Measurements from ENCODE around the gene ZC3H12C. TPM values are rescaled to one million over a fixed set of nuclear protein-coding genes. Genes with fewer than 3 reads are reported as not detected.

ZC3H12C gene
- total and polyA plus RNA-seq, 8 donors = 1.5 to 9.5 (median 4.1) TPM

GRCh38 chr11:110126936-110127335, 33.7 kb downstream of the ZC3H12C start:
- Histone ChIP-seq H3K27ac (no peak overlapping the region), H3K27me3 (no peaks in the 10 kb centered on the region), H3K4me1 (no peaks in the 10 kb centered on the region), H3K9me3 (no peaks in the 10 kb centered on the region), H3K4me3 (no peak overlapping the region), H3K36me3 (no peaks in the 10 kb centered on the region)
- no peak for TF ChIP-seq CTCF (IDR thresholded peaks at IDR 0.05)
- no peak for DNase-seq
- intact Hi-C loops (cut with DNase I) = no loop called here
- 89 to 90% methylated on average over 4 of the region's 4 CpGs for WGBS, 2 donors
- ATAC-seq = no peak
- FAIRE-seq = no peak

- DNase-seq (no peak), FAIRE-seq (no peak), ATAC-seq (no peak)
- Histone ChIP-seq H3K9me3 (no peaks in the 10 kb centered on the region), H3K4me3 (no peak overlapping the region), H3K4me1 (no peaks in the 10 kb centered on the region), H3K27ac (no peak overlapping the region), H3K36me3 (no peaks in the 10 kb centered on the region), H3K27me3 (no peaks in the 10 kb centered on the region)
- no peak for TF ChIP-seq CTCF (IDR thresholded peaks at IDR 0.05)
- WGBS, 2 donors = 31 to 35% methylated on average over 2 of the region's 2 CpGs
- intact Hi-C loops (cut with DNase I) = no loop called here
These were observed 35.0 kb downstream of the ZC3H12C start for GRCh38 chr11:110128161-110128560.

GRCh38 chr11:110130642-110131238, 37.5 kb downstream of the ZC3H12C start:
- Histone ChIP-seq H3K27ac (no peak overlapping the region), H3K36me3 (no peaks in the 10 kb centered on the region), H3K27me3 (no peaks in the 10 kb centered on the region), H3K9me3 (no peaks in the 10 kb centered on the region), H3K4me3 (no peak overlapping the region), H3K4me1 (no peaks in the 10 kb centered on the region)
- FAIRE-seq = no peak
- intact Hi-C loops (cut with DNase I) = no loop called here
- 69 to 73% methylated on average over 10 of the region's 10 CpGs for WGBS, 2 donors
- peak in 3 of 4 donors; percentile 12 to 46 (median 43) for ATAC-seq
- DNase-seq = no peak
- TF ChIP-seq CTCF (IDR thresholded peaks at IDR 0.05) = no peak

- 77 to 86% methylated on average over 6 of the region's 6 CpGs for WGBS, 2 donors
- ATAC-seq = no peak
- Histone ChIP-seq H3K36me3 (no peaks in the 10 kb centered on the region), H3K4me3 (no peak overlapping the region), H3K27me3 (no peaks in the 10 kb centered on the region), H3K27ac (no peak overlapping the region), H3K4me1 (no peaks in the 10 kb centered on the region), H3K9me3 (no peaks in the 10 kb centered on the region)
- intact Hi-C loops (cut with DNase I) = no loop called here
- no peak for TF ChIP-seq CTCF (IDR thresholded peaks at IDR 0.05)
- no peak for DNase-seq
- FAIRE-seq = no peak
These were observed 38.4 kb downstream of the ZC3H12C start for GRCh38 chr11:110131386-110132123.

- WGBS, 2 donors = 71 to 82% methylated on average over 2 of the region's 2 CpGs
- FAIRE-seq = no peak
- DNase-seq = no peak
- Histone ChIP-seq H3K4me3 (no peak overlapping the region), H3K36me3 (no peaks in the 10 kb centered on the region), H3K27ac (no peak overlapping the region), H3K4me1 (no peaks in the 10 kb centered on the region), H3K9me3 (no peaks in the 10 kb centered on the region), H3K27me3 (no peaks in the 10 kb centered on the region)
- no peak for TF ChIP-seq CTCF (IDR thresholded peaks at IDR 0.05)
- ATAC-seq = no peak
- intact Hi-C loops (cut with DNase I) = no loop called here
These were observed 40.0 kb downstream of the ZC3H12C start for GRCh38 chr11:110133160-110133559.
